DMS 273 treated with DMSO at 0.1 percent for 48 hours (cell line): ENCODE results near the gene GALNT18.

Source experiments
- DNase-seq: peaks from one replicate; lab custom pipeline; 2025; lab: John Stamatoyannopoulos, UW

Gene GALNT18

DNA sequence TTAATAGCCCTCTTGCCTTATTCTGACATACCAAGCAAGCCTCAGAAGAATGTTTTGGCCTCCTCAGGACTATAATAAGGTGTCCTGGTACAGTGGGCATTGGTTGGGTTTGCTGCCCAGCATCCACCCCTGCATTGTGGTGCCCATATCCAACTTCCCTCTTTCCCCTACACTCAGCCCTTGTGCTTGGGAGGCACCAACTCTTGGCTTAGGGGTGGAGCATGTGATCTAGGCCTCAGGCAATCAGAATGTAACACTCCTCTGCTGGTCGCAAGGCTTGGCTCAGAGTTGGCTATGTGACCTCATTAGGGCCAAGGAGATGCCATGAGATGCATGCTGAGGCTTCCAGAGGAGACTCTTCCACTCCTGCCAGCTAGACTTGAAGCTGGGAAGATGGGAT, 391.7 kb downstream of the GALNT18 start:
- DNase-seq, result no peak

DNA sequence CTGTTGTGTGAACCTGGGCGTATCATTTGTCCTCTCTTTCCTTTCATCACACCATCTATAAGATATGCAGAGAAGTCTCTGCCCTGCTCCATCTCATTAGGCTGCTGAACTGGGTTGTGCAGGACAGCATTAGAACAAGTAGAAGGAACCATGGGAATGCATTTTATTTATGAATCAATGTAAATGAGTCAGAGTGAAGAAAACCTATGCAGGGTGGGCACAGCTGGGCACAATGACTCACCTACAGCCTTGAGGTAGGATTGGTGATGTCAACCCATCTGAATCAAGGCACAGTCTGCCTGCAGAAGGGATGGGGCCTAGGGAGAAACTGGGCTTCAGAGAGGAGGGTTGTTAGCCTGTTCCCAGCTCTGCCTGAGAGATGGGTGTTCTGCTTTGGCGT, 392.2 kb downstream of the GALNT18 start:
- no peak for DNase-seq

GRCh38 chr11:11227296-11228085, 394.3 kb downstream of the GALNT18 start:
- no peak for DNase-seq
